Testis (tissue), 2 donors: ENCODE data around the gene MNS1.

Experiments used
- CTCF ChIP-seq, 3 experiments: fragments of 450-650 bp in 2 of 3; fragments of 200-600 bp in 1 of 3; sonication (generic) in 1 of 3; IDR thresholded peaks; one replicate each; pipeline ENCODE4 v1.5.1; 2016 to 2019; ENCODE audit warnings: antibody characterized with exemption in 3 of 3, mild to moderate bottlenecking in 2 of 3, moderate library complexity in 1 of 3
- POLR2A ChIP-seq: fragments of 450-650 bp; IDR thresholded peaks from one replicate; pipeline ENCODE4 v1.6.1; 2017; ENCODE audit warnings: antibody characterized with exemption, mild to moderate bottlenecking, moderate library complexity

DNA sequence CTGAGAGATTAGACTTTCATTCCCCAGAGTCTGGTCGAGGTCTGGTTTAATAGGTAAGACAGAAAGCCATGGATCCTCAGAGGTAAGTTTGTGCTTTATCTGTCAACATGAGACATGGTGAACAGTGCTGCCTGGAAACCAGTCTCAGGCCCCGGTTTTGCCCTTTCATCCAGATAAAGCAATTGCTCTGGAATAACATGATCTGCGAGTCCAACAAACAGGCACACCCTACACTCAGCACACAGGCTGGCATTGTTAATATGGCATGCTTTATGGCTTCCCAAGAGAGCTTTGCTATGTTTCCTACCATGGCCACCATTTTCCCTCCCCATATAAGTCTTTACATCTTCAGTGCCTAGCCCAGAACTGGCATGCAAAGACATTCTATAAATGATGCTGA lies 30.1 kb upstream of the MNS1 start:
- TF ChIP-seq CTCF (IDR thresholded peaks at IDR 0.05) (no peak), POLR2A (no peak)
